Activated T-cell treated with anti-CD3 and anti-CD28 coated beads for 4 hours (primary cell): ENCODE results near the gene HS6ST3.

ENCODE experiments used
- DNase-seq: peaks from one replicate; pipeline ENCODE4 v3.0.0-alpha.2; 2020

The HS6ST3 gene

DNA sequence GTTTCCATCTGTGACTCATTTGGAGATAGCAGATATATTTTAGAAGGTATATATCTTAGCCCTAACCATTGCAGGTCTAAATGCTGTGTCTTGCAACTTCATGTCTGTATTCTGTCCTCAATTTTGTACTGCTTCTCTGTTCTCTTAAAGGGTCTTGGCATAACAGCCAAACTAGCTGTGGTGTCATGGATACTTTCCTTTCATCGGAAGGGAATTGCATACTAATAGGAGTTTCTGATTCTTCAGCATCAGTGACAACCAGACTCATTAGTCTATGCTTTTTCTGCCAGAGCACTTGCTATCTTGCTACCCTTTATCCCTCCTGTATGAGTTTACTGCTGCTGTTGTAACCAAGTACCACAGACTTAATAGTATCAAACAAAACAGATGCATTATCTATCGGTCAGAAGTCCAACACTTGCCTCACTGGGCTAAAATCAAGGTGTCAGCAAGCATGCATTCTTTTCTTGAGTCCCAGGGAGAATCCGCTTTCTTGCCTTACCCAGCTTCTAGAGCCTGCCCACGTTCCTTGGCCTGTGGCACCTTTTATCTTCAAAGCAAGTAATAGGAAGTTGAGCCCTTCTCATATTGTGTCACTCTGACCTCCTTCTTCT is 253.1 kb downstream of the HS6ST3 start:
- no peak for DNase-seq

DNA sequence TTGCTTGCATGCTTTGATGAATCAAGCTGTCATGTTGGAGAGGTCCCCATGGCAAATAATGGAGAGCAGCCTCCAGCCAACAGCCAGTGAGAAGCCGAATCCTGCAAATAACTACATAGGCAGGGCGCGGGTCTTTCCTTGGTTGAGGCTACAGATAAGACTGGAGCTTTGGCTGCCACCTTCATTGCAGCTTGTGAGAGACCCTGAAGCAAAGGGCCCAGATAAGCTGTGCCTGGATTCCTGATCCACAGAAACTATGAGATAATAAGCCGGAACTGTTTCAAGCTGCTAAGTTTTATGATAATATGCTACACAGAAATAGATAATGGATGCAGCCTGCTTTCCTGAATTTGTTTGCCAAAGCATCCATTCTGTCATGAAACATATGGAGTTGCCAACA is 257.0 kb downstream of the HS6ST3 start:
- no peak for DNase-seq

DNA sequence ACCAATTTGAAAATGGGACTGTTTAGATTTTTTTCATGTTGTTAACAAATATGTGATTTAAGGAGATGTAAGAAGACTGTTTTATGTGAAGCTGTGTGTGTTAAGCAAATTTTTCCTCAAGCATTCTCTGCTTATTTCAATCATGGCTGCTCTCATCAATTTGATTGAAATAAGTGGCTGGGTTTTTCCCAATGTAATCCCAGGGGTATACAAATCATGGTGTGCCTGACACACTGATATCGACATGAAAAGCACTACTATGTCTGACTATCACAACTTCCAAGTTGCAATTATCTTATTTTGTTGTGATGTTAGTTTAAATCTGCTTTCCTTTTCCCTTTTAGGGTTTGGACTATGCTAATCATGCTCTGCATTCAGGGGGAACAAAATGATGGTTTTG is 283.7 kb downstream of the HS6ST3 start:
- no peak for DNase-seq

DNA sequence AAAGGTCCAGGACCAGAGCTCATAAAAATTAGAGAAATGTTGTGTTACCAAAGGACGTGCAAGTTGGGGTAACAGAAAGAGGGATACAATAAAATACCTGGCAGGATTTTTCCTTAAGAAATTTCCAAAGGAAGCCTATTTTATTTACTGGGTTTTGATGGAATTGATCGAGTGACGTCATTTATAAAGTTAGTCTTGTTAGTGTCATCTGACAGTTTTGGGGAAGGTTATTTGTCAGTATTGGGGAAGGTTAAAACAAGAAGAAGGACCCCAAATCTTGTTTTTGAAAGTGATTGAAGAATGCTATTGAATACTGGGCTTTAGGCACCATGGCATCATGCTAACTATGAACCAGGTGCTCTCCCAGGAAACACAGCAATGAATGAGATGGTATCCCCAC is 287.9 kb downstream of the HS6ST3 start:
- no peak for DNase-seq

DNA sequence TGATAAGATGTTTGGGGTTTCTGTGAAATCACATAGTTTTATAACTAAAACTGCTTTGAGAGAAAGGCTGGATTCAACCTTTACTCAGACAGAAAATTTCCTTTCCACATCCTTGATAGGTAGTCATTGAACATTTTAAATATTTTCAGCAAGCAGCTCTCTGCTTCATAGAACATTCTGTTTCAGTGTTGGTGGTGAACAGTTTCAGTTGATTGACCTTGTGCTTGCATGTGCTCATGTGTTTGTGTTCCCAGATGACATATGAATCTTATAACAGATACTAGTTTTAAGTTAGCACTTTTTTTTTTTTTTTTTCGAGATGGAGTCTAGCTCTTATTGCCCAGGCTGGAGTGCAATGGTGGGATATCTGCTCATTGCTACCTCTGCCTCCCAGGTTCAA is 290.1 kb downstream of the HS6ST3 start:
- no peak for DNase-seq

DNA sequence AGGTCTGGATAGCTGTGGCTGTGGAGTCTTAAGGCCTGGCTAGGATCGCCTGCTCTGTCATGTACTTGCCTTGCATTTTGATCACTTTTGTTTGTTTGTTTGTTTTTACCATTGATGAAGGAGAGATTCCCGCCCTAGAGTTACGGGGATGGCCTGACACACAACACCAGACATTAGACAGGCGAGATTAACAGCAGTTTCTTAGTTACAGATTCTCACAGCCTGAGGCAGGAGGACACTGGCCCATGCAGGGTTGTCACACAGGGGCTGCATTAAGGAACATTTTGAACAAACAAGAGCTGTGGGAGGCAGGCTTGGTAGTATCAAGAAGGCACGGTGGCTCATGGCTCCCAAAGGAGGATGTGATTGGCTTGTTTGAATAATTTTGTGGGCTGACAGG is 291.8 kb downstream of the HS6ST3 start:
- DNase-seq, result no peak

DNA sequence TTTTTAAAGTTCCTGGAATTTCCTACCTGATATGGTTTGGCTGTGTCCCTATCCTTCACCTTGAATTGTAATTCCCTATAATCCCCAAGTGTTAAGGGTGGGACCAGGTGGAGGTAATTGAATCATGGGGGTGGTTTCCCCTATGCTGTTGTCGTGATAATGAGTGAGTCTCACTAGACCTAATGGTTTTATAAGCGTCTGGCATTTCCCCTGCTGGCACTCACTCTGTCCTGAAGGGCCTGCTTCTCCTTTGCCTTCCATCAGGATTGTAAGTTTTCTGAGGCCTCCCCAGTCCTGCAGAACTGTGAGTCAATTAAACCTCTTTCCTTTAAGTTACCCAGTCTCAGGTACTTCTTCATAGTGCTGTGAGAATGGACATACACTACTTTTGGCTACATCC is 298.7 kb downstream of the HS6ST3 start:
- no peak for DNase-seq

DNA sequence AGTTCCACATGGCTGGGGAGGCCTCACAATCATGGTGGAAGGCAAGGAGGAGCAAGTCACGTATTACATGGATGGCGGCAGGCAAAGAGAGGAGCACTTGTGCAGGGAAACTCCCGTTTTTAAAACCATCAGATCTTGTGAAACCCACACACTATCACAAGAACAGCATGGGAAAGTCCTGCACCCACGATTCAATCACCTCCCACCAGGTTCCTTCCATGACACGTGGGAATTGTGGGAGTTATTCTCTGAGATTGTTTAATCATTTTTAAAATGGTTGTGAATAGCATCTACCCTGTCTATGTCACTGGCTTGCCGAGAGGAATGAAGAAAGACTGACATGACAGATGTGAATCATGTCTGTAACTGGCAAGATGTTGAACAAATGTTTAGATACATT is 301.7 kb downstream of the HS6ST3 start:
- DNase-seq, result no peak

DNA sequence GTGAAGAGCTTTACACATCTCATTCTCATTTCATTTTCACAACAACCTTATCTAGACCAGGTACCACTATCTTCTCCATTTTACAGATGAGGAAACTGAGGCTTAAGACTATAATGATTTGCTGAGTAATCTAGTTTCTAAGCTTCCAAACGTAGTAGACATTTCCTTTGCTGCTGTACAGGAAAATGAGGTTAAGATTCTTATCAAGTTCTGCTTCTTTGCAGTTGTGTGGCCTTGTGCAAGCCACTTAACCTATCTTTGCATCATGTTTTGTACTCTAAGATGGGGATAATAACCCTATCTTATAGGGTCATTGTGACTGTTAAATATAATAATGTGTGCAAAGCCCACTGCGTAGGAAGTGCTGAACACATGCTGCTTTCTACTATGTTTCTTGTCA is 307.9 kb downstream of the HS6ST3 start:
- DNase-seq, result no peak

DNA sequence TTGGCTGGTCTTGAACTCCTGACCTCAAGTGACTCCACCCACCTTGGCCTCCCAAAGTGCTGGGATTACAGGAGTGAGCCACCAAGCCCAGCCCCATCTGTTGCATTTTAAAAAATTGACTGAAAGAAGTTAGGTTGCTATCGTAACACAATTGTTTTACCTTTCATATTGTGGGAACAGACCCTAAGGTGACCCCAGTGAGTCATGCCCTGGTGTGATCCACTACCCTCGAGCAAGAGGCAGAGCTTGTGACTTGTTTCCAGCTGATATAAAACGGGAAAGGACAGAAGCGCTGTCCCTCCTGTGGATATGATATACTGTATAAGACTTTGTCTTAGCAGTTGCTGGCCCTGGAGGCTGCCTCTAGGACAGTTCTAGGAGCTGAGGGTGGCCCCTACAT is 308.6 kb downstream of the HS6ST3 start:
- DNase-seq, result no peak

DNA sequence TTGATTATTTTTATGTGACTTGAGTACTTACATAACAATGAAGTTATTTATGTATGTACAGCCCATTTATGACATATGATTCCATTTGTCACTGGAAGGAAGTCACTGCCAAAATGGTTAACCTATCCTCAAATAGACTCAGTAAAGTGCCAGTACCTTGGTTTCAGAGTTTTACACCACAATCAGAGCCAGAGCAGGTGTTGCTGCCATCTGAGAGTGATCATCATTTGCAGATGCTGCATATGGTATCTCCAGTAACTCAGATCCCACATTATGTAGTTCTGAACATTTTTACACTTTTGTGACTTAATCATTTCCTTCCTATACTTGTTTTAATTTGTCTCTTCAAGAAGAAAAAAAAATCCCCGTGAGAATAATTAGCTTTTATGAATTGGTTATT is 313.3 kb downstream of the HS6ST3 start:
- DNase-seq, result no peak

DNA sequence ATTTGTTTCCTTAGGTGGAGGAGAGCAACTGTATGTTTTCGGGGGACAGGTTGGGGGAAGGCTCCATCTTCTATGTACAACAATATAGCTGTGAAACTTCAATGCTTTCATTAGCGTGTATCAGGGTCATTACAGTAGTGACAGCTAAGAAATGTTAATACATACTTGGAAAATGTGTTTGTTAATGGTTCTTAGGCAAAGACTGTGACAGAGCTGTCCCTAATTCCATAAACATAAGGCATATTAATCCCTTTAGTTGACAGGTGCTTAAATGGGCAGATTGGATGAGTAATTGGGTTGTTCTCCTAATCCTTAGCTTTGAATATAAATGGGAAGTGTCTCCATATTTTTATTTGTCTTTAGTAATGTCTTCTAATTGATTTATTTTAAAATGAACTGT is 313.7 kb downstream of the HS6ST3 start:
- DNase-seq, result no peak

DNA sequence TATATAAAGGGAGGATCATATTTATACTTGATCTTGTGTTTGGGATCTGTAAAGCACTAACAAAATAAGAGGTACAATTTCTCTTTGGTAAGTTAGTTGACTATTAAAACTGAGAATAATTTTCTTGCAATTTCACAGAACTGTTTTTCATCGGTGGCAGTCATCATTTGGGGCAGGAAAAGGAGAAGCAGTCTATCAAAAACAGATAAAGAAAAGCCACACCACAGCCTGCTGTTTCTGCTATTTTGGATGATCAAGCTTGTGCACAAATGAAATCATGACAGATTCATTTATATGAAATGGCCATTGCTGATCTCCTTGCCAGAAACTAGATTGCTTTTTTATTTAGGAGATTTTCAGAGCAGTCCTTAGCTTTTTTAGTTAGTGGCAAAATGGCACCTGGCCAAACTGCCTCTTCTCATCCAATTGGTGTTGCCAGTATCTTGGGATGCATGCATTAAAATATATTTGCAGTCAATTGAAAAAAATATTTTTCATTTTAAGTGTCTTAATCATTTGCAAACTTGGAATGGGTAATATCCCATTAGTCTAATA is 326.0 kb downstream of the HS6ST3 start:
- DNase-seq, result no peak

DNA sequence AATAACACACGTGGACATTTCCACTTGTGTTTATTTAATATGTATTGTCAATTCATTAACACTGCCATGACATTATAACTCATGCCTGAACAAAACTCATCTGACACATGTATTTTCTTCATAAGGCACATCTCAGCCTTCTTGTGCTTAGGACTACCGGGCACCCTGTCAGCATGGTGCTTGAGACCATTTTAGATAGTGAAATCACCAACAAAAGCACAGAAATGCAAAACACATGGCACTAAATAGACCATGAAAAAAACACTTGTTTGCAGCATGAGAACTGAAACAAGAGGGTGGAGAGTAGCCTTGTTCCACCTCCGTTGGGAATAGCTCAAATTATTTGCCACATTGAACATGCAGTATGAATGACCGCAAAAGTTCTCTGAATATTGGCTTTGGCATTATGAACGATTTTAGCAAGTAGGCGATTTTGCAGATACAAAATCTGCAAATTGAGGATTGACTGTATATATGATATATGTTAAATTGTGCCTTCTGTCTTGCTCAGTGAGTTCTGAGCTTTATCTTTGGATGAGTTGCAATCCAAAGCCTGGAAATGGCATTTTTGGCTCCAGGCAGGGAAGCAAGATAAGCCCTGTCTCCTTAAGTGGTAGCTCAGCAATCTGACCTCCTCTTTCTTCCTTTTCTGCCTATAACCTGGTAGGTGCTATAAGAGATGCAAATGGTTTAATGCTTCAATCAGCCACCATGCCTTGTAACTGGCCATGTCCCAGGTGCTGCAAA is 328.2 kb downstream of the HS6ST3 start:
- no peak for DNase-seq

DNA sequence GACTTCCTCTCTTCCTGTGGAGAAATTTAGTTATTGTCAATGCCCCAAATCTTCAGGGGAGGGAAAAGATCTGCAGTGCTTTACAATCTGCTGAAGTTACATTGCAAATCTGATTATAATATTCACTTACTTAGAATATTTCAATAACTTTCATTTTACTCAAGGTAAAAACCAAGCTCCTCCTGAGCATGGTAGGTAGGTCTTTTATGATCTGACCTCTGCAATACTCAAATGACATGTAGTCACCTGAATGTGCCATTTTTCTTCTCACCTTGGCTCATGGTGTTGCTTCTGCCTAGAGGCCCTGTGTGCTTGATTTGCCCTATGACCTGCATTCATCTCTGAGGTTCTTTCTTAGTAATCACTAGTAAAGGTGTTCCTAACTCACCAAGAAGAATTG is 331.4 kb downstream of the HS6ST3 start:
- DNase-seq, result no peak

DNA sequence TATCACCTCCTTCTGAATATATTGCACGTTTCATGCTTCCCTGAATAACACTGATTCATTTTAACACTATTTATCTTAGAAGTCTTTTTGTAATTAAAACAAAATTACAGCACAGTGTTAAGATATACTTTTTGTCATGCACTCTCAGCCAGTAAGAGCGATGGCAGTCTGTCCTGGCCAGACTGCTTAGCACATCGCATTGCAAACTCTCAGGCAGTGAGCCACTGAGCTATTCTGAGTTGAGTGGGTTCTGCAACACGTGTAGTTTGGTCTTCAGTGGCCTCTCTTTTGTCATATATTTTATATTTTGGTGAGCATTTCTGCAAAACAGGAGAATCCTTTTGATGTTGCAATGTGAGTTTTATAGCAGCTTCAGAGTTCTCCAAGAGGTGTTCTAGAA is 332.1 kb downstream of the HS6ST3 start:
- no peak for DNase-seq

DNA sequence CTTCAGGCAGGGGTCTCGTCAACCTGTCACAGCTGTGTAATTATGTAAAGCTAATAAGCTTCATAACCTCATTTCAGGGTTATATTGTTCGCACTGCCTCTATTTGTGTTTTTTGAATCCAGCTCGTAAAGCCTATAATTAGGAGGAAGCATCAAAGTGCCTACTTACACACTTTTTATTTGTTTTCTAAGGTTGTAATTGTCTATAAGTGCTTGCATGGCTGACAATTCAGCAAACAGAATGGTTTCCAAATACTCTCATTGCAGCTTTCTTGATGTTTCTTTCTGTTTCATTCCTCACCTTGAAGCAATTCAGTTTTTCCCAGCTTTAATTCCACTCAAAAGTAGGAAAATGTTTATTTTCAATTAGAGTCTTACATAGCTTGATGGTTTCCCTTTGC is 336.3 kb downstream of the HS6ST3 start:
- DNase-seq, result no peak

DNA sequence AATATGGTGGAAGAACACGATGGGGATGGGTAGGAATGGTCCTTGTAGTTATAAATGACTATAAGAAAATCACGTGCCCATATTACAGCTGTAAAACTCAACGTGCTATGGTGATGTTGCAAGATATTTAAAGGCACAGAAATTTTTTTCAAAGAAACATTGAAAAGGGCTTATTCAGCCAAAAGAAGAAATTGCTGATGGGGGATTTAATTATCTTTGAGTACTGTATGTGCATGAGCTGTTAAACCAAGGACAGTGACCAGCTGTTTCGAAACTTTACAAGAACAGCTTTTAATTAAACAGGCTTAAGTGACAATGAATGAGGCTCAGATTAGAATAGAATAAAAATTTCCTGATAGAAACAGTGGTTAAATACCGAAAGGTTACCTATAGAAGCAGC is 339.0 kb downstream of the HS6ST3 start:
- DNase-seq, result no peak

DNA sequence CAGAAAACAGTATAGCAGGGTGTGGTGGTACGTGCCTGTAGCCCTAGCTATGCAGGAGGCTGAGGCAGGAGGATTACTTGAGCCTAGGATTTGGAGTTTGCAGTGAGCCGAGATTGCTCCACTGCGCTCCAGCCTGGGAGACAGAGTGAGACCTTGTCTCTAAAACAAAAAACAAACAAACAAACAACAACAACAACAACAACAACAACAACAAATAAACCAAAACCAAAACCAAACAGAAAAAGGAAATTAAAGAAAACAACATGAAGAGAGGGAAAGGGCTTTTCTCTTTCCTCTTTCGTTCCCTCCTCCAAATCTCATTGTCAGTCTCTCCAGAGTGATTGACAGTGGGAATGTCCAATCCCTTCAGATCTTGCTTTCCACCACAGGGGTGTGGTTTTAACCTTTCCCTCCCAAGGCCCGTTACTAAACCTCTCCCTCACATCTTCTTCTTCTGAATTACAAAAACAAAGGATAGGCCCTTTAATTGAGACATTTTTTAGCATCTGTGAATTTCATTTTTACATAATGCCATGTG is 341.2 kb downstream of the HS6ST3 start:
- no peak for DNase-seq

DNA sequence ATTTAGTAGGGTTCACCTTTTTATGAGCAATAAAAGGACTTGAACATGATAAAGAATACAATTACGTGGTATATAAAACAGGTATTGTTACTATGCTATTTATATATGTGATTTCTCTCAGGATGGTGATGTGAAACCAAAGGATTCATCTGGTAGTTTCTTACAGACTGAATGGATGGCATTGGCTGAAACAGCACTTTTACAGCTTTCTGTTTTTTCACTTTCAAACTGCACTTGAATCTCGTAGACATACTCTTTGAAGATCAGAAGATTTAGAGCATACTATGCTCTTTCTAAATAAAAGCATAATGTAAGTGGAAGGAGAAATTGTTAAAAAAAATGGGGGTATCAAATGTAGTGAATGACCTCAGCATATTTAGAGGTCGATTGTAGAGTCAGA is 354.8 kb downstream of the HS6ST3 start:
- no peak for DNase-seq

DNA sequence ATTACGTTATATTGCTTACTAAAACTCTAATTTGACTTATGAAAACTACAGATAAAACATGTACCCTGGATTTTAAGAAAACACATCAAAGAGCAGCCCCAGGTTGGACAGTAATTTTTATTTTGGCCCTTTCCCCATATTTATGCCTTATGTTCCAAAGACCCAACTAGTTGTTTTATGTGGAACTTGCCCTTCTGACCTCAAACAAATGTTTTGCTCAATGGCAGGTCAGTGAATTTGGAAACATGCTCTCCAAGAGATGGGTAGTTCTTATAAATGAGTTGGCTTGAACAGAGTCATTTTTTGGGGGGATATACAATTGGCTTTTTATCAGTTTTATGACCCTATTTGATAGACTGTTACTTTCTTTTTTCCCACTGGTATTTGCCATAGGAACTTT is 360.0 kb downstream of the HS6ST3 start:
- DNase-seq, result no peak

DNA sequence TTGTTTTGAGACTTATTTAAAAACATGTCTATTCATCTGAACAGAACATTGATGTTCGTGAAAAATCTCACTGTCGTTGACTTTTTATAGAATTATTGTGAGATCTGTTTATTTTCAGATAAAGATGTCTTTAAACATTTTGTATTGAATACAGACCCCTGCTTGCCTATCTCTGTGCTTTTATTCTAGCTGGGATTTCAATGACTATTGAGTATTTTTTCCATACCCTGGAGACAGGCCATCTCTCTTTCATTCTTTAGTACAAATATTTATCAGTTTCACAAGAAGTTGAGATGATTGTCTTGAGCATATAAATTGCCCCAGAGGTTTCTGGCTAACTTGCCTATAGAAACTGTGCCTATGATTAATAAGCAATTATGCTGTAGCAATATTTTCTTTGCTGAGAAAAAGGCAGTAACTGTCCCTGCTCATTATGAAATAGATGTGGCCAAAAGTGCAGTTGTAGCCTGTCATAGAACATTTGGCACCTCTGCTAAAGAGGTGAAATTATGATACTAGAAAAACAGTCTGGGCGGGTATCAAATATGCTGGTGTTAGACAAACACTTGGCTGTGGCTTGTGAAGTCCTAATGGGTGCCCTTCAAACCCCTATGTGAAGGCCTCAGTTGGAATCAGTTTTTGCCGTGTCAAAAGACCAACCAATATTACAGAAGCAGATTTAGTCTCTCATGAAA is 360.6 kb downstream of the HS6ST3 start:
- DNase-seq, result no peak

DNA sequence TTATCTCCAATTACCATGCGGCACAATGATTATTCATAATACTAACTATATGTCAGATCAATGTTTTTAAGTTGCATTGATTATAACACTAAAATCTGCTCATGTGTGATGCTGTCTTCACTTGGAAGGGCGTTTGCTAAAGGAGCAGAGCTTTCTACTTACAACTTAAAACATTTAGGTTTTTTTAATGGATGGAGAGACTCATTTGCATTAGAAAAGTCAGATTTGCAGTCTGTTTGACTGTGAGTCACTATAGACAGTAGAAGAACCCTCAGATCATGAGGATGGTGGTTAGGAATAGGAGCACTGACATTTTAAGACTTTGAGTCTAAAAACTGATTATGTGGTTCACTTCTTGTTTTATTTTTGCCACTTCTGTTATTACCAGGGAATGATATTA is 364.6 kb downstream of the HS6ST3 start:
- DNase-seq, result no peak

DNA sequence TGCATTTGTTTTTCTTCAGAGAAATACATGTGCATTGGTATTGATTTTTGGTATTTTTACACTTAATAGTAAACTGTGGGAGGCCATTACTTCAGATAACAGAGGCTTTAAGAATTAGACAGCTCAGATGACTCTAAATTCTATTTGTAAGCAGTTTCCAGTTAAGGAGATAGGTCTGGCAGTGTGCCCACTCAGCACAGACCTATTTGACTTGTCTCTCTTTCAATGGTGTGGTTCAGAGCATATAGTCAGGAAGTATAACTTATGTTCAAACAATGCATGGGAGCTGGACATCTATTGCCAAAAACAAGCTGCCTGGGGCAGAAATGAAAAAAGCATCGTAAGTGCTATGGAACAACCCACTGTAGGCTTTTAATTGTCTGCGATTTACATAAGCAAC is 370.7 kb downstream of the HS6ST3 start:
- no peak for DNase-seq
